Measurements from ENCODE around the gene SCFD2.

DNA sequence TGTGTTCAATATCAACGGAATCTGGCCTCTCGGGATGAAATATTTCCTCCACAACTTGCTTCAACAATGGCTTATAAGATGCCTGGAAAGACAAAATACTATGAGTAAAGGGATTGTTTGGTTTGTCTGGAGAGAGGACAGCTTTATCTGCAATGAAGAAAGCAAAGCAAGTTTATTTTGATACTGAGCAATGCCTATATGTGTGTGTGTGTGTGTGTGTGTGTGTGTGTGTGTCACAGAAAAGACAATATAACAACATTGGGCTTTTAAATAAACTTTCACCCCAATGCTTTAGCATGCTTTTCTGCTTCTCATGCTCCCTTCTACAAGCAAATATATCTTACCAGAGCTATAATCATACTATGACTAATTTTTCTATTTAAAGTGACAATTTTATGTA, 458.4 kb downstream of the SCFD2 start:
- TF ChIP-seq EZH2 (IDR thresholded peaks at IDR 0.05; ENCODE audit: low read length, unreplicated experiment): no peak
- TF ChIP-seq CTCF (conservative IDR thresholded peaks at IDR 0.05; ENCODE audit: low read depth, low read length): no peak

Measured in PC-3 (cell line).